SIG-M5 (cell line): ENCODE results near the gene MYOG.

Source experiments
- DNase-seq: peaks from one replicate; lab custom pipeline; 2025; lab: John Stamatoyannopoulos, UW

MYOG gene

GRCh38 chr1:203117611-203118575 is 32.1 kb upstream of the MYOG start:
- DNase-seq: no peak

GRCh38 chr1:203116091-203116820 is 30.4 kb upstream of the MYOG start:
- DNase-seq: no peak

GRCh38 chr1:203114202-203114601 is 28.4 kb upstream of the MYOG start:
- DNase-seq: no peak

DNA sequence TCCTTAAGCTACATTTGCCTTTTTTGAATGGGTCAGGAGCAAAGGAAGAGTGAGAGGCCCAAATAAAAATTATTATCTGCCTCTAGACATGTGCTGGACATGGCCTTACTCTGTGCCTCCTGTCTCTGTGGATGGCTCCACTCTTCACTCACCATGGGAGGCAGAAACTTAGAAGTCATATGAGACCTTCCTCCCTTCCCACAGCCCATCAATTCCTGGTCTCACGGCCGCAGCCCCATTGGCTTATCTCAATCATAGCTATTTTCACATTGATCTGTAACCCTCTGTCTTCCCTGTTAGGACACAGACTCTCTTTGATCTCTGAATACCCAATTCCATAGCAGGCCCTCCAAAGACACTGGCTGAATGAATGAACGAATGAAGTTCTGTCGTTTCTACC is 27.5 kb upstream of the MYOG start:
- DNase-seq: no peak

- DNase-seq: no peak
These were observed 26.7 kb upstream of the MYOG start for GRCh38 chr1:203112475-203112874.

DNA sequence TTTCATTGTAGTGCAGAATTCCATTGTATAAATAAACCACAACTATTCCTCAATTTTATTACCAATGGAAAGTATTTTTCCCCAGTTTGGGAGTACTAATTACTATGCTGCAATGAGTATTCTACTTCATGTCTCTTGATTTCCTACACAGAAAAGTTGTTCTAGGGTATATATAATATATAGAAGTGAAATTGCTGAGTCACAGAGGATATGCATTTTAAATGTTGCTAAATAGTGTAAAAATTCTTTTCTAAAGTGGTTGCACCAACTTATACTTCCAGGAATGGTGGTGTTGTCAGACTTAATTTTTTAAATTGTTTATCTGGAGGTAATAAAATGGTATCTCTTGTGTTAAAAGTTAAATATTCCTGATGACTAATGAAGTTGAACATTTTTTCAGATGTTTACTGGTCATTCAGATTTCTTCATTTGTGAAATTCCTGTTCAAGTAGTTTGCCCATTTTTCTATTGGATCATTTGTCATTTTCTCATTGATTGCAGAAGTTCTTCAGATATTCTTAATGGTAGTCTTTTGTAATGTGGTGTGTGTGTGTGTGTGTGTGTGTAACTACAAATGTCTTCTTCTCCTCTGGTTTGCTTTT is 19.1 kb upstream of the MYOG start:
- no peak for DNase-seq

- DNase-seq: no peak
These were observed 18.1 kb upstream of the MYOG start for GRCh38 chr1:203103829-203104495.

DNA sequence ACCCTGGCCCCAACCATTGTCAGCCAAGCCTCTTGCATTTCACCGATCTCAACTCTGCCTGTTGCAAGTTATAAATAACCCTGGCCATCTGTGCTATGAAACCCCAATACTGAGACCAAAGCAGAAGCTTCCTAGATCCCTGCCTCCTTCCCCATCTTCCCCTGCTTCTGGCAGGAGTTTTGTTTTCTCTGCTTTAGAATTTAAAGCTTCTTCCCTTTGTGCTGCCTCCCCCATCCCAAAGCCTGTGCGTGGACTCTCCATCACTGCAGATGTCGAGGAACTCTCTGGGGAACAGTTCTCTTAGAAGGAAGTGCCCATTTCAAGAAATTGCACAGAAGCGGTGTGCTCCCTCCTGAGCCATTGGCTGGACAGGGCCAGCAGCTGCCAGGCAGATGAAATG is 17.4 kb upstream of the MYOG start:
- no peak for DNase-seq

- no peak for DNase-seq
These were observed 16.2 kb upstream of the MYOG start for GRCh38 chr1:203101813-203102634.

GRCh38 chr1:203100516-203100869 is 14.7 kb upstream of the MYOG start:
- no peak for DNase-seq

- no peak for DNase-seq
These were observed 14.1 kb upstream of the MYOG start for GRCh38 chr1:203099805-203100515.

- no peak for DNase-seq
These were observed 13.2 kb upstream of the MYOG start for GRCh38 chr1:203098914-203099520.

DNA sequence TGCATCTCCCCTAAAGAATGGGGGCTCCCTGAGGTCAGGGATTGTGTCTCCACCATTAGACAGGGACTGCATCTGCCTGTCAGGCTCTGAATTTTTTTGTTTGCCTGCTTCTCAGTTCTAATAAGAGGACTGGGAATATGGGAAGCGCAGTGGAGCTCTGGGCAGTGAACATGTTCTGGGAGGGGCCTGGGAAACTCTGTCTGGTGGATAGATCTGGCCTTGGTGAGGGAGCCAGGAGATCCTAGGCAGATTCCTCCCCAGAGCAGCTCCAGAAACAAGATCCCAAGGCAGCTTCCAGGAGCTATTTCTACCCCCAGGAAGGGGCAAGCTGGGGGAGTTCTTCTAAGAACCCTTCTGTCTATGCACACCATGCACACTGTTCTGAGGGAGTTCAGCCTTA is 12.6 kb upstream of the MYOG start:
- no peak for DNase-seq

- DNase-seq: no peak
These were observed 11.2 kb upstream of the MYOG start for GRCh38 chr1:203097001-203097400.

DNA sequence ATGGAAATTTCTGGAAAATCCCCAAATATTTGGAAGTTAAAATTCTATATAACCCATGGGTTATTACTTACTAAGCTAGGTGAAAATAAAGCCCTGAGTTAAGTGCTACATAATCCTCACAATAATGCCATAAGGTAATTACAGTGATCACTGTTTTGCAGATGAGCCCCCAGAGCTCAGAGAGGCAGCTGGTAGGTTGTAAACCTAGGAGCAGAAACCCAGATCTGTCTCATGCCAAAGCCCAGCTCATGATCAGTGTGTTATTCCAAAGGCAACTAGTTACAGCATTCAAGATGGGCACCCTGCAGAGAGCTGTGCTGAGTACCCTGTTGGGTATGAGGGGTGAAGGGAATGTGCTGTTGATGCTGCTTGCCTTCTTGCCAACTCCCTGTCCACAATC is 10.8 kb upstream of the MYOG start:
- DNase-seq: no peak

DNA sequence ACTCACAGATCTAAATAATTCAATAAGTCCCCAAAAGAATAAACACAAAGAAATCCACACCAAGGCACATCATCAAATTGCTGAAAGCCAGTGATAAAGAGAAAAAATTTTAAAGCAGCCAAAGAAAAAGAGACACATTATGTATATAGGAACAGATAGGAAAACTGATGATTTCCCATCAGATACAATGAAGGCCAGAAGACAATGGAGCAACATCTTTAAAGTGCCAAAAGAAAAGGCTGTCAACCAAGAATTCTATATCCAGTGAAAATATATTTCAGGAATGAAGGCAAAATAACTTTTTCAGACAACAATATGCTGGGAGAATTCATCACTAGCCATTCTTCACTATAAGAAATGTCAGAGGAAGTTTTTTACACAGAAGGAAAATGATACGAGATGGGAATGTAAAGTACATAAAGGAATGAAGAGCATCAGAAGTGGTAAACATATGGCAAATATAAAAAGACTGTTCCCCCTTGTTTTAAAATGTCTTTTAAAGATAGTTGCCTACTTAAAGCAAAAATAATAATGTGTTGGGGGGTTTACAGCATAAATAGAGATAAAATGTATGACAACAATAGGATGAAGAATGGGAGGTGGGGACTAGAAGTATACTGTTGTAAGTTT is 9.4 kb upstream of the MYOG start:
- DNase-seq: no peak

DNA sequence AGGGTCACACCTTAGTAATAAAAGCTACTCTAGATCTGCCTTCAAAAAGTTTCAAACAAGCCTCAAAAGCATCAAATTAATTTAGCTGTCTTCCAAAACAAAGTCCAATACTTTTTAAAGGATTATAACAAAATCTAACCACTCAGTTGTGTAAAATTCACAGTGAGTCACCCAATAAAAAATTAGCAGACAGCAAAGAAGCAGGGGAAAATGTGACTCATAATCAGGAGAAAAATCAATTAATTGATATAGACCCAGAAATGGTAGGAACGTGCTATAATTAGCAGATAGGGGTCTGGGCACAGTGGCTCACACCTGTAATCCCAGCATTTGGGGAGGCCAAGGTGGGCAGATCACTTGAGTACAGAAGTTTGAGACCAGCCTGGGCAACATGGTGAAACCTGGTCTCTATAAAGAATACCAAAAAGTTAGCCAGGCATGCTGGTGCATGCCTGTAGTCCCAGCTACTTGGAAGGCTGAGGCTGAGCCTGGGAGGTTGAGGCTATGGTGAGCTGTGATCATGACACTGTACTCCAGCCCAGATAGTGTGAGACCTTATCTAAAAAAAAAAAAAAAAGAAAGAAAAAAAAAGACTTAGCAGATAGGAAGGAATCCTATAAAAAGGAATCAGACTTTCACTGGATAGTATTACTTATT is 8.1 kb upstream of the MYOG start:
- DNase-seq: no peak

DNA sequence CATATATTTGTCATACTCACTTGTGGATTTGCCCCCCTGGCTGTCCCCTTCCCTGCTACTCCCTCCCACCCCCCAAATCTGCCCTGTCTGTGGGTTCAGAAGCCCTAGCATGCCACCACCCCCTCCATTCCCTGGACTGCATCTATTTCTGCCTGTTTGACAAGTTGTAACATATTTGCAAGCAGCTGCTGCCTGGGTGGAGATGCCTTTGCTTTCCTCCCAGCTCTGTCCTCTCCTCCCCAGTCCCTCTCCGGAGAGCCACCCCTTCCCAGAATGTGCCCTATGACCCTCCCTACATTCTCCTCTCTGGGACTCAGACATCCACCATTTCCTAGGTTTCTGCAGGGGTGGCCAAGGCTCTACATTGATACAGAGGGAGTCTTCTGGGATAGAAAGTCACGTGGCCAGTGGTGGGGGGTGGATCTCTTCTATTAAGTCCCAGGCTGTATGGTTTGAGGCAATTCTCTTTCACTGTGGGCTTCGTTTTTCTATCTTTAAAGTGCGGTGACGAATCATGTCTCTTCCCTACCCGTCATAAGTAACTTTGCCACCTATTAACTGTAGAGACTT is 6.0 kb upstream of the MYOG start:
- no peak for DNase-seq

DNA sequence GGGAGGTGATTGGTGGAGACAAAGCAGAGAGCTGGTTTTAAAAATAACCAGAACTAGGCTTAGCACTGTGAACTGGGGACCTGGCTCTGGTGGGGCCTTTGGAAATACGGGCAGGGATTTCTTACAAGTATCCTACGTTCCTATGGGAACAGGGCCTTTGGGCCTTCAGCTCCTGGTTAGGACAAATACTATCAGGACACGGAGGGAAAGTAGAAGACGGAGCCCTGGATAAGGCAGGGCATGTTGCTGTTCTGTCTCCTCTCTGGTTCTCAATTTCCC is 5.3 kb upstream of the MYOG start:
- DNase-seq: no peak
